ENCODE measurements around the gene NFYB. TPM values are rescaled to one million over a fixed set of nuclear protein-coding genes. Genes with fewer than 3 reads are reported as not detected.

Gene NFYB
- total and polyA plus RNA-seq, 2 donors (not counting 3 experiments of a cell fraction or from before 2014, with no cell fraction given), result 10.2 to 23.3 TPM

DNA sequence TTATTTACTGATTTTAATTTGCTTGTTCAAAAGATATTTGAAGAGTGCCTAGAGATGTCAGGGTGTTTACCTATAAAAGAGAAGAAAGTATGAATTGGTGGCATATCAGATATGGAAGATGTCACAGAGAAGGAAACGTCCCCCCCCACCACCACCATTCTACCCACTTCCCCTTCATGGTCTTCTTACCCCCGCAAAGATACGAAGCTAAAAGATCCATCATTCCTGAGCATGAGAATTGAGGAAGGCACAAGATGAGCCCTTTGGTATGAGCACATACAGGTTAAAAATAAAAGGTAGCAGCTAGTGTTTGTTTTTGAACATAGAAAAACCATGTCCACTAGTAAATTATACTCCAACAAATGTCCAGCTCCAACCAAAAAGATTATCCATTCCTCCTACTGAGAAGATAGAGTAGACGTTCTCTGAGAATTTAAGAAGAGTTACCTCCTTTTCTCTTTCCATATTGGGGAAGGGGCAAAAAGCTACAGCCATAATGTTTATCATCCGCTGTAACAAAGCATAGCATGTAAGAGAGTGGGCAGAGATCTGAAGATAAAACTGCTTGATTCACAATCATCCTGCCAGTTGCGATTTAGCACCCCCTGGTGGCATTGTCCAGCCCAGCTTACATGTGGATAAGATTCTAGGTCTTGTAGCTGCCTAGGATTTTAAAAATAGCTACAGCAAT is 29.1 kb downstream of the NFYB start:
- dilution Hi-C loops (cut with MboI; ENCODE audit: extremely low pct_ligation_motif_present, low sequenced_read_pairs) (no loop called here), intact Hi-C loops (cut with micrococcal nuclease) (loop anchor here (1.0 to 2.0 kb wide), 6 partner anchors 52 to 338 kb away; a partner anchor contains a TSS)
- POLR2A ChIA-PET, result no interaction called here
- peaks cover 0 to 3% of the 10 kb centered on the region in 2 experiments for H3K36me3 ChIP-seq (ENCODE audit: control insufficient read depth in 2 of 2, extremely low read depth in 1 of 2, insufficient read depth in 2 of 2, low read length in 2 of 2)
- H4K20me1 ChIP-seq (replicated peaks; ENCODE audit: control insufficient read depth, extremely low read depth, insufficient read depth, low read length), result no peaks in the 10 kb centered on the region
- H2AFZ ChIP-seq (ENCODE audit: low read depth, low read length), result no peak overlapping the region
- peak; percentile 90 for DNase-seq (ENCODE audit: low read depth, low spot score)
- no TSS peak for BruUV-seq (replicated peaks)
- H3K9me3 ChIP-seq (replicated peaks; ENCODE audit: control insufficient read depth, insufficient read depth, low read length), result no peaks in the 10 kb centered on the region
- H3K4me1 ChIP-seq (ENCODE audit: control insufficient read depth, extremely low read depth, insufficient read depth, low read length), result no peaks in the 10 kb centered on the region
- no peak overlapping the region for H3K9ac ChIP-seq (replicated peaks; ENCODE audit: extremely low read depth, insufficient read depth, low read length)
- H3K9me1 ChIP-seq (replicated peaks; ENCODE audit: control insufficient read depth, extremely low read depth, insufficient read depth, low read length), result no peaks in the 10 kb centered on the region
- no peak overlapping the region for H3K4me3 ChIP-seq (replicated peaks in 1 of 3; ENCODE audit: insufficient read depth in 1 of 3, low read depth in 1 of 3, low read length in 3 of 3)
- H3K27ac ChIP-seq (ENCODE audit: insufficient read depth, low read depth, low read length), result no peak overlapping the region
- no peak overlapping the region for H3K4me2 ChIP-seq (ENCODE audit: insufficient read depth, low read length)
- H3K27me3 ChIP-seq (ENCODE audit: control insufficient read depth in 2 of 2, insufficient read depth in 2 of 2, low read length in 2 of 2), result no peaks in the 10 kb centered on the region
- TF ChIP-seq JUN (IDR thresholded peaks at IDR 0.05; ENCODE audit: borderline replicate concordance, insufficient read depth, insufficient read length, low read depth), result no peak
- peak; percentile 83 to 92 for TF ChIP-seq CTCF (IDR thresholded peaks at IDR 0.05; ENCODE audit: extremely low read depth in 1 of 2, insufficient read depth in 1 of 2, low read depth in 1 of 2, low read length in 2 of 2)
- peak; percentile 99 for TF ChIP-seq GATA2 (IDR thresholded peaks at IDR 0.05; ENCODE audit: insufficient read depth, insufficient read length, low read depth, low read length)
- CTCF ChIA-PET, result interaction anchor here (0.7 to 4.2 kb wide), 36 partner anchors 10 to 339 kb away, joined by 3 to 106 read pairs (median 5); partner anchors contain the start of genes GLT8D2, HCFC2, NFYB and TDG
- no peaks in the 10 kb centered on the region for H3K79me2 ChIP-seq (ENCODE audit: control insufficient read depth, insufficient read depth, low read length)
- peak; percentile 88 for FAIRE-seq

GRCh38 chr12:104106965-104107364 is 31.0 kb downstream of the NFYB start:
- TF ChIP-seq CTCF (IDR thresholded peaks at IDR 0.05; ENCODE audit: extremely low read depth in 1 of 2, insufficient read depth in 1 of 2, low read depth in 1 of 2, low read length in 2 of 2), result no peak
- no peak for TF ChIP-seq GATA2 (IDR thresholded peaks at IDR 0.05; ENCODE audit: insufficient read depth, insufficient read length, low read depth, low read length)
- no peak for TF ChIP-seq EZH2 (IDR thresholded peaks at IDR 0.05; ENCODE audit: borderline replicate concordance, low read depth, low read length, severe bottlenecking)
- TF ChIP-seq MYC (IDR thresholded peaks at IDR 0.05; ENCODE audit: low read depth, low read length), result no peak
- no peak for TF ChIP-seq POLR2A (IDR thresholded peaks at IDR 0.05; ENCODE audit: low read depth, low read length)
- TF ChIP-seq FOS (IDR thresholded peaks at IDR 0.05; ENCODE audit: borderline replicate concordance, insufficient read depth, low read length), result no peak
- TF ChIP-seq POLR2AphosphoS5 (IDR thresholded peaks at IDR 0.05; ENCODE audit: insufficient read depth, low read depth, low read length), result no peak
- TF ChIP-seq JUN (IDR thresholded peaks at IDR 0.05; ENCODE audit: borderline replicate concordance, insufficient read depth, insufficient read length, low read depth), result no peak
- TF ChIP-seq, protein P1, sequence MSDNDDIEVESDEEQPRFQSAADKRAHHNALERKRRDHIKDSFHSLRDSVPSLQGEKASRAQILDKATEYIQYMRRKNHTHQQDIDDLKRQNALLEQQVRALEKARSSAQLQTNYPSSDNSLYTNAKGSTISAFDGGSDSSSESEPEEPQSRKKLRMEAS (IDR thresholded peaks at IDR 0.05; ENCODE audit: insufficient read depth, insufficient read length), result no peak
- H3K9me3 ChIP-seq (replicated peaks; ENCODE audit: control insufficient read depth, insufficient read depth, low read length), result no peaks in the 10 kb centered on the region
- H3K4me1 ChIP-seq (ENCODE audit: control insufficient read depth, extremely low read depth, insufficient read depth, low read length), result no peaks in the 10 kb centered on the region
- dilution Hi-C loops (cut with MboI; ENCODE audit: extremely low pct_ligation_motif_present, low sequenced_read_pairs), result no loop called here
- no peaks in the 10 kb centered on the region for H4K20me1 ChIP-seq (replicated peaks; ENCODE audit: control insufficient read depth, extremely low read depth, insufficient read depth, low read length)
- H3K36me3 ChIP-seq (ENCODE audit: control insufficient read depth in 2 of 2, extremely low read depth in 1 of 2, insufficient read depth in 2 of 2, low read length in 2 of 2), result peaks cover 0 to 3% of the 10 kb centered on the region in 2 experiments
- intact Hi-C loops (cut with micrococcal nuclease), result no loop called here
- FAIRE-seq (no peak), DNase-seq (ENCODE audit: low read depth, low spot score) (no peak)
- H3K27ac ChIP-seq (ENCODE audit: insufficient read depth, low read depth, low read length), result no peak overlapping the region
- H3K79me2 ChIP-seq (ENCODE audit: control insufficient read depth, insufficient read depth, low read length), result no peaks in the 10 kb centered on the region
- H3K4me2 ChIP-seq (ENCODE audit: insufficient read depth, low read length), result no peak overlapping the region
- H3K9me1 ChIP-seq (replicated peaks; ENCODE audit: control insufficient read depth, extremely low read depth, insufficient read depth, low read length), result no peaks in the 10 kb centered on the region
- no peak overlapping the region for H2AFZ ChIP-seq (ENCODE audit: low read depth, low read length)
- H3K27me3 ChIP-seq (ENCODE audit: control insufficient read depth in 2 of 2, insufficient read depth in 2 of 2, low read length in 2 of 2), result no peaks in the 10 kb centered on the region
- H3K4me3 ChIP-seq (replicated peaks in 1 of 3; ENCODE audit: insufficient read depth in 1 of 3, low read depth in 1 of 3, low read length in 3 of 3), result no peak overlapping the region
- H3K9ac ChIP-seq (replicated peaks; ENCODE audit: extremely low read depth, insufficient read depth, low read length), result no peak overlapping the region
- no TSS peak for BruUV-seq (replicated peaks)
- CTCF ChIA-PET, result interaction anchor here (0.8 to 4.2 kb wide), 5 partner anchors 8 to 223 kb away, joined by 4 to 106 read pairs (median 16); no protein-coding TSS in a partner anchor
- POLR2A ChIA-PET, result no interaction called here

Data from endothelial cell of umbilical vein (primary cell).